Measurements from ENCODE around the gene MROH7.

Gene MROH7

GRCh38 chr1:54715493-54716298 is 74.1 kb downstream of the MROH7 start, which contains the start of gene TTC4:
Gene TTC4, plus strand, starts transcription at chr1:54715861. Its CDS starts 48 bp downstream, at chr1:54715909.
- DNase-seq (ENCODE audit: low read depth) = peak; percentile 39
- no peak for TF ChIP-seq CTCF (IDR thresholded peaks at IDR 0.05; ENCODE audit: low read depth, low read length, missing control alignments)
- in situ Hi-C loops (cut with HindIII; ENCODE audit: low sequenced_read_pairs) = no loop called here
- peak within 1 kb of the TSS; percentile 81 for H3K4me3 ChIP-seq (ENCODE audit: low read depth, low read length)

GRCh38 chr1:54716299-54717047 is 74.9 kb downstream of the MROH7 start:
- in situ Hi-C loops (cut with HindIII; ENCODE audit: low sequenced_read_pairs) = no loop called here
- peak overlapping the region; percentile 81 for H3K4me3 ChIP-seq (ENCODE audit: low read depth, low read length)
- DNase-seq (ENCODE audit: low read depth) = no peak
- no peak for TF ChIP-seq CTCF (IDR thresholded peaks at IDR 0.05; ENCODE audit: low read depth, low read length, missing control alignments)

GRCh38 chr1:54721719-54722118 is 80.1 kb downstream of the MROH7 start:
- TF ChIP-seq CTCF (IDR thresholded peaks at IDR 0.05; ENCODE audit: low read depth, low read length, missing control alignments) = no peak
- in situ Hi-C loops (cut with HindIII; ENCODE audit: low sequenced_read_pairs) = no loop called here

GRCh38 chr1:54723985-54724384 is 82.4 kb downstream of the MROH7 start:
- no peak for TF ChIP-seq CTCF (IDR thresholded peaks at IDR 0.05; ENCODE audit: low read depth, low read length, missing control alignments)
- no peak overlapping the region for H3K4me3 ChIP-seq (ENCODE audit: low read depth, low read length)
- in situ Hi-C loops (cut with HindIII; ENCODE audit: low sequenced_read_pairs) = no loop called here
- no peak for DNase-seq (ENCODE audit: low read depth)

More at GRCh38 chr1:54721719-54722118, 80.1 kb downstream of the MROH7 start:
- no peak for DNase-seq (ENCODE audit: low read depth)
- H3K4me3 ChIP-seq (ENCODE audit: low read depth, low read length) = no peak overlapping the region

- no peak for DNase-seq (ENCODE audit: low read depth)
- TF ChIP-seq CTCF (IDR thresholded peaks at IDR 0.05; ENCODE audit: low read depth, low read length, missing control alignments) = no peak
- H3K4me3 ChIP-seq (ENCODE audit: low read depth, low read length) = no peak overlapping the region
- in situ Hi-C loops (cut with HindIII; ENCODE audit: low sequenced_read_pairs) = no loop called here
These were observed 83.2 kb downstream of the MROH7 start for GRCh38 chr1:54724771-54725170.

GRCh38 chr1:54728027-54728426 is 86.4 kb downstream of the MROH7 start:
- in situ Hi-C loops (cut with HindIII; ENCODE audit: low sequenced_read_pairs) = no loop called here
- no peak for TF ChIP-seq CTCF (IDR thresholded peaks at IDR 0.05; ENCODE audit: low read depth, low read length, missing control alignments)

More at GRCh38 chr1:54728027-54728426, 86.4 kb downstream of the MROH7 start:
- no peak for DNase-seq (ENCODE audit: low read depth)
- no peak overlapping the region for H3K4me3 ChIP-seq (ENCODE audit: low read depth, low read length)
